Measurements from ENCODE around the gene GABARAPL1. TPM values are rescaled to one million over a fixed set of nuclear protein-coding genes. Genes with fewer than 3 reads are reported as not detected.

GABARAPL1 gene
- total and polyA plus RNA-seq, 10 of the 15 experiments (the other 5 are each of a cell fraction or from before 2014, with no cell fraction given): 0.42 to 3.7 (median 1.4) TPM

- Histone ChIP-seq H3K4me1 (ENCODE audit: control insufficient read depth, insufficient read depth, low read length) (no peaks in the 10 kb centered on the region), H3K36me3 (ENCODE audit: control insufficient read depth in 2 of 2, insufficient read depth in 2 of 2, low read length in 1 of 2) (no peaks in the 10 kb centered on the region), H3K79me2 (ENCODE audit: control insufficient read depth, insufficient read depth, low read length) (no peaks in the 10 kb centered on the region), H4K20me1 (ENCODE audit: control insufficient read depth, insufficient read depth) (no peaks in the 10 kb centered on the region), H3K9me3 (replicated peaks; ENCODE audit: control insufficient read depth, insufficient read depth, low read length) (no peaks in the 10 kb centered on the region), H3K4me3 (no peak overlapping the region), H3K27ac (ENCODE audit: control insufficient read depth, insufficient read depth) (no peak overlapping the region), H3K4me2 (ENCODE audit: control insufficient read depth, insufficient read depth) (no peak overlapping the region), H3K9ac (ENCODE audit: control insufficient read depth, insufficient read depth, low read length) (no peak overlapping the region), H3K27me3 (replicated peaks in 1 of 2; ENCODE audit: control insufficient read depth in 2 of 2, insufficient read depth in 2 of 2, low read length in 1 of 2) (no peaks in the 10 kb centered on the region; a peak in 2 of 4 replicates), H2AFZ (ENCODE audit: control insufficient read depth, low read depth, low read length) (no peak overlapping the region)
- in situ Hi-C loops (cut with MboI) (no loop called here), intact Hi-C loops (cut with micrococcal nuclease; ENCODE audit: unreplicated experiment) (no loop called here)
- ChIA-PET POLR2A (no interaction called here), SMC1A (ENCODE audit: uncharacterized antibody, unreplicated experiment) (no interaction called here), CTCF (no interaction called here), RAD21 (ENCODE audit: unreplicated experiment) (no interaction called here)
- no peak for ATAC-seq
- FAIRE-seq: no peak
- TF ChIP-seq RUNX3 (IDR thresholded peaks at IDR 0.05; ENCODE audit: low read length): no peak
- TF ChIP-seq PML (IDR thresholded peaks at IDR 0.05; ENCODE audit: low read length): no peak
- DNase-seq (ENCODE audit: low read depth, low spot score): no peak
- 25% methylated on average over 3 of the region's 5 CpGs for WGBS (ENCODE audit: insufficient coverage, insufficient replicate concordance, low lambda C conversion rate, missing lambda C conversion rate)
- BruUV-seq (replicated peaks): no TSS peak
Observed at GRCh38 chr12:10221846-10222245, 9.2 kb downstream of the GABARAPL1 start.

- no peak overlapping the region for H3K4me3 ChIP-seq
- H4K20me1 ChIP-seq (ENCODE audit: control insufficient read depth, insufficient read depth): no peaks in the 10 kb centered on the region
- no TSS peak for BruUV-seq (replicated peaks)
- no peaks in the 10 kb centered on the region for H3K79me2 ChIP-seq (ENCODE audit: control insufficient read depth, insufficient read depth, low read length)
- H3K9ac ChIP-seq (ENCODE audit: control insufficient read depth, insufficient read depth, low read length): no peak overlapping the region
- FAIRE-seq (no peak), ATAC-seq (no peak), DNase-seq (ENCODE audit: low read depth, low spot score) (no peak)
- no peak overlapping the region for H3K27ac ChIP-seq (ENCODE audit: control insufficient read depth, insufficient read depth)
- POLR2A ChIA-PET: no interaction called here
- H3K27me3 ChIP-seq (replicated peaks in 1 of 2; ENCODE audit: control insufficient read depth in 2 of 2, insufficient read depth in 2 of 2, low read length in 1 of 2): no peaks in the 10 kb centered on the region; a peak in 1 of 4 replicates
- 14% methylated on average over 5 of the region's 5 CpGs for WGBS (ENCODE audit: insufficient coverage, insufficient replicate concordance, low lambda C conversion rate, missing lambda C conversion rate)
- H2AFZ ChIP-seq (ENCODE audit: control insufficient read depth, low read depth, low read length): no peak overlapping the region
- SMC1A ChIA-PET (ENCODE audit: uncharacterized antibody, unreplicated experiment): interaction anchor here (0.6 to 1.0 kb wide), 4 partner anchors 14 to 1924 kb away, joined by 3 read pairs; no protein-coding TSS in a partner anchor
- in situ Hi-C loops (cut with MboI) (no loop called here), intact Hi-C loops (cut with micrococcal nuclease; ENCODE audit: unreplicated experiment) (no loop called here)
- no peaks in the 10 kb centered on the region for H3K36me3 ChIP-seq (ENCODE audit: control insufficient read depth in 2 of 2, insufficient read depth in 2 of 2, low read length in 1 of 2)
- H3K4me2 ChIP-seq (ENCODE audit: control insufficient read depth, insufficient read depth): no peak overlapping the region
- CTCF ChIA-PET: interaction anchor here (1.6 kb wide), 1 partner anchor 13 kb away, joined by 6 read pairs; no protein-coding TSS in a partner anchor
- 0 out of 2 replicates have a peak, but pooled peaks cover 2% of the 10 kb centered on the region for H3K4me1 ChIP-seq (ENCODE audit: control insufficient read depth, insufficient read depth, low read length)
- RAD21 ChIA-PET (ENCODE audit: unreplicated experiment): no interaction called here
- no peaks in the 10 kb centered on the region for H3K9me3 ChIP-seq (replicated peaks; ENCODE audit: control insufficient read depth, insufficient read depth, low read length)
- TF ChIP-seq USF1 (IDR thresholded peaks at IDR 0.05; ENCODE audit: borderline replicate concordance, extremely low read length, insufficient read depth, low read depth, low read length) (no peak), CEBPZ (IDR thresholded peaks at IDR 0.05; ENCODE audit: low read depth, low read length) (no peak), KLF5 (IDR thresholded peaks at IDR 0.05; ENCODE audit: partially characterized antibody) (no peak), PRDM15 (CRISPR knock-in tag; IDR thresholded peaks at IDR 0.05) (no peak), ZZZ3 (IDR thresholded peaks at IDR 0.05; ENCODE audit: control insufficient read depth, insufficient read length, low read depth) (no peak), POLR2AphosphoS5 (IDR thresholded peaks at IDR 0.05; ENCODE audit: low read length) (no peak), ZNF274 (IDR thresholded peaks at IDR 0.05; ENCODE audit: insufficient read depth, insufficient read length) (no peak)
Observed at GRCh38 chr12:10223208-10223607, 10.5 kb downstream of the GABARAPL1 start.

Measured in GM12878 (cell line).